RKO (cell line): ENCODE results near the gene HOXD8.

Experiments
- DNase-seq: peaks from one replicate; pipeline ENCODE4 v3.0.0-alpha.2; 2016; ENCODE audit warnings: low spot score

Gene HOXD8

GRCh38 chr2:176091329-176092258 lies 37.9 kb upstream of the HOXD8 start:
- DNase-seq, result no peak

- no peak for DNase-seq
These were observed 37.0 kb upstream of the HOXD8 start, which contains the start of gene HOXD13 for GRCh38 chr2:176092270-176093144. Gene HOXD13 (plus strand): TSS chr2:176092721. CDS start chr2:176092891, 170 bp downstream.

- DNase-seq, result no peak
These were observed 36.2 kb upstream of the HOXD8 start for GRCh38 chr2:176093145-176093897.

- DNase-seq, result no peak
These were observed 35.6 kb upstream of the HOXD8 start for GRCh38 chr2:176093898-176094249.

- no peak for DNase-seq
These were observed 35.2 kb upstream of the HOXD8 start for GRCh38 chr2:176094349-176094748.

GRCh38 chr2:176095421-176095820 lies 34.1 kb upstream of the HOXD8 start:
- no peak for DNase-seq

- peak; percentile 51 for DNase-seq
These were observed 33.1 kb upstream of the HOXD8 start for GRCh38 chr2:176096243-176096985.

- peak; percentile 88 for DNase-seq
These were observed 32.3 kb upstream of the HOXD8 start for GRCh38 chr2:176096986-176097819.

- no peak for DNase-seq
These were observed 31.6 kb upstream of the HOXD8 start for GRCh38 chr2:176097820-176098365.

- DNase-seq, result no peak
These were observed 30.9 kb upstream of the HOXD8 start for GRCh38 chr2:176098366-176099158.

GRCh38 chr2:176099159-176099727 lies 30.3 kb upstream of the HOXD8 start:
- DNase-seq, result no peak

GRCh38 chr2:176099728-176100546 lies 29.6 kb upstream of the HOXD8 start, which contains the start of gene HOXD12:
Gene HOXD12 (plus strand): TSS chr2:176099795. CDS start chr2:176099802, 7 bp downstream.
- no peak for DNase-seq

GRCh38 chr2:176100547-176101140 lies 28.9 kb upstream of the HOXD8 start:
- DNase-seq, result no peak

- no peak for DNase-seq
These were observed 28.2 kb upstream of the HOXD8 start for GRCh38 chr2:176101216-176101830.

- DNase-seq, result no peak
These were observed 27.7 kb upstream of the HOXD8 start for GRCh38 chr2:176101842-176102241.

GRCh38 chr2:176102309-176102866 lies 27.1 kb upstream of the HOXD8 start:
- DNase-seq, result no peak

GRCh38 chr2:176103194-176103593 lies 26.3 kb upstream of the HOXD8 start:
- no peak for DNase-seq
